HG02981 (cell line): ENCODE measurements around the gene PARP3.

Experiments
- ATAC-seq: cut with Tn5 transposase; IDR thresholded peaks from one replicate; pipeline ENCODE4 v1.9.1; 2021; ENCODE audit warnings: mild to moderate bottlenecking, moderate library complexity; ENCODE audit not compliant: unreplicated experiment

The PARP3 gene

DNA sequence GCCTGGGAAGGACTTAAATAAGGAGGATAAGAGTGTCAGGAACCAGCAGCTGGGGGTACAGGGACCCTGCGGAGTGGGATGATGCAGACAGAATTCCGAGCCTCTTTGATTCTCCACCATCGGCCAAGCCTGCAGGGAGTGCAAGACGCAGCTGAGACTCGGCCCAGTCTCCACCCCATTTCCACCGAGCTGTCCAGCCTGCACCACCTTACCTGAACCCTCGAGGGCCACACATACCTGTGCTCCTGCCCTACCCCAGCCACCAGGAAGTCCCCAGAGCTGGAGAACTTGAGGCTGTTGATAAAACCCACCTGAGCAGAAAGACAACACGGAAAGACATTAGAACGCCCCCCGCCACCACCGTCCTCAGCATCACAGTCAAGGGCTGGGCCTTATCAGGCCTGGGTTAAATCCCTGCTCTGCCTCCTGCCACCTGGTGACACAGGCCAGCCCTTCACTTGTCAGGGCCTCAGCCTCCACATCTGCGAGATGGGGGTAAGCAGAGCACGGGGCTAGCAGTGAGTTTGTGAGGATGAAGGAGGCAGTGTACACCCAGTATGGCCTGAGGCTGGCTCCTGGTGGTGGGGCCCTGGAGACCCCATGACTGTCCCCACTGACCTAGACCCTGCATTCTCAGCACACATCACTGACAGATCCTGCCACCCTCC, 8.6 kb upstream of the PARP3 start:
- ATAC-seq: no peak

DNA sequence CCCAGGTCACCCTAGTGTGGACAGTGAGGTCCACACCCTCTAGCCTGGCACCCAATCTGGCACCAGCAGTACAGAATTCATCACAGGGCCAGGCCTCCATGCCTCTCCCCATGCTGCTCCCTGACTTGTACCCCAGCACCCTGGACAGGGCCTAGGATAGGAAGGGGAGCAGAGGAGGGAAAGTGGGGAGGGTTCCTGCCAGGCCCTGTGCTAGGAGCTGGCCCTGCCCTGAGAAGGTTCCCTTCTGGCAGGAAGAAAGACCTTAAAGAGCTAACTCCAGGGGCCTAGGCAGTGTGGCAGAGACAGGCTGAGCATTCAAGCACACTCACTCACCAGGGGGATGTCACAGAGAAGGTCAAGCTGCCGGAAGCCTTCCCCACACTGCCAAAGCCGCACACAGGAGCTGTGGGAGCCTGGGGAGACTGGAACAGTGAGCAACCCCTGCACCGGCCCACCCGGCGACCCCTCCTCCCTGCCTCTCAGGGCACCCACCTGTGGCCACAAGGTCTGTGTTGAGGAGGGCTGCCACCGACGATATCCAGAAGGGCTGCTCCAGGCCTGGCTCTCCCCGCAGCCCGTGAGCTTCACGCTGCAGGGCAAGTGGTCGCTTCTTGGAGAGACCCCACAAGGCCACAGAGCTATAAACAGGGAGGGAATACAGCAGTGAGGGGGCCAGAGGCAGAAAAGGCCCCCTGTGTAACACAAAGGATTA, 7.9 kb upstream of the PARP3 start:
- ATAC-seq: no peak

DNA sequence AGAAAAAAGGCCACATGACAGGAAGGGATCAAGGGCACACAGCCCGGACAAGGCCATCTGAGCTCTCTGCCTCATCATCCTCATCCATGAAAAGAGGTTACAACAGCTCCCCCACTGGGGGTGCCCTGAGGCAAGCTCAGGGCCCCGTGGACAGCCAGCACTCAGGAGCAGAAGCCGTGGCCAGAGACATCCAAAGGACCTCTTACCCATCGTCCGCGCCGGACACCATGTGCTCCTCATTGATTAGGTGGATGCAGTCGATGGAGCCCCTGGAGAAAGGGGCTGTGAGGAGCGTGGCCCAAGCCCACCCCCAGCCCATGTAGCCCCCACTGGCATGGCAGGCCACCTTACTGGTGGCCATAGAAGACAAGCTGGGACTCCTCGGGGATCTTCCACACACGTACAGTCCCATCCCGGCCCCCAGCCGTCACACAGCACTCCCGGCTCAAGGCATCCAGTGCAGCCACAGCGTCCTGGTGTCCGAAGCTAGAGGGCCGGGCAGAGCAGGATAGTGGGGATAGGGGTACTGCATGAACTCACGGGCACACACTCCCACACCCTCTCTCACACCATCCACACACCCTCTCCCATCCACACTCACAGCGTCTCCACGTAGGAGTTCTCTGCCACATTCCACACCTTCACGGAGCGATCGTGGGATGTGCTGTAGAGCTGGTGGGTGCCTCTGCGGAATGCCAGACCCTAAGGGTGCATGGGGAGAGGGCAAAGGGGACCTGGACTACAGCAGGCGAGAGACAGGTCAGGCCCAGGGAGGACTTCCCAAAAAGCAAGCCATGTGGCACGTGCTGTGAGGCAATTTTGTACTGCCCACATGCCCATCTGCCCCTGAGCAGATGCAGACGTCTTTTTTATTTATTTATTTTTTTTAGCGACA, 6.9 kb upstream of the PARP3 start:
- no peak for ATAC-seq

DNA sequence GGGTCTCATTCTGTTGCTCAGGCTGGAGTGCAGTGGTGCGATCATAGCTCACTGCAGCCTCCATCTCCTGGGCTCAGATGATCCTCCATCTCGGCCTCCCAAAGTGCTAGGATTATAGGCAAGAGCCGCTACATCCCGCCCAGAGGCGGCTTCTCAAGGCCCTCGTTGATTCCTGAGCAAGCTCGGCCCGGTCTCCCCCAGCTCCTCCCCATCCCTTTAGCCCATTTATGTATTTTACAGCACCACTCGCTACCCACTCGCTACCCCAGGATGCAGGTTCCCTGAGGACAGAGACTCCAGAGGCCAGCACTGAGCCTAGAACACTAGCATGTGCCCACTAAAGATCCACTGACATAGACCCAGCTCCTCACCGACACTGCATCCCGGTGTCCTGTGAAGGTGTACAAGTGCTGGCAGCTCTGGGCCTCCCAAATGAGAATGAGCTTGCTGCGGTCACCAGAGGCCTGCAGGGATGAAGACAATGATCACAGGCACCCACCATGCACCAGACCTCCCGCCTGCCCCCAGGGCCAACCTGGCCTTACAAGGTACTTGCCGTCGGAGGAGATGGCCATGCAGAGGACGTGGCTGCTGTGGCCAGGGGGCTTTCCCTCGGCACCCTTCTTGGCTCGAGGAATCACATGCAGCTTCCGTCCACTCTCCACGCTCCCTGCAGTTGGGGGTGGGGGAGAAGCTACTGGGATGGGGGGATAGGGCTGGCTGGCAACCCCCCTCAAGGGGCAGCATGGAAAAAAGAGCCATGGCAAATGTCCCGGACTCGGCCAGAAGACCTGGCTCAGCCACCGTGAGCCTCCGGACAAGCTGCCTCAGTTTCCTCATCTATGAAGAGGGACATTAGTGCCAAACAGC, 6.0 kb upstream of the PARP3 start:
- no peak for ATAC-seq

DNA sequence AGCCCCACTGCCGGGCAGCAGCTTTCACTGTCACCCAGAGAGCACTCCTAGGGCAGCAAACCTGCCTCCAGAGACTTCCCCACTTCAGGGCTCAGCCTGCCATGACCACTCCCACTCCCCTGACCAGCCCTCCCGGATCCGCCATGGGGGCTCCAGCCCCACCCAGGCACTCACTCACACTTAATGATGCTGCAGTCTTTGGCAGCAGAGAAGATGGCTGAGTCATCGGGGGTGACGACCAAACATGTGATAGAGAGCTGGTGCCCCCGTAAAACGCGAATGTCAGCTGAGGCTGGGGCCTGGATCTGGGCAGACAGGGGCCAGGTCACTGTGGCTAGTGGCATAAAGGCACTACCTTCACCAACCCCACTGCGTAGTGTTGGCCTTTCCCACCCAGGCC, 5.1 kb upstream of the PARP3 start:
- no peak for ATAC-seq

DNA sequence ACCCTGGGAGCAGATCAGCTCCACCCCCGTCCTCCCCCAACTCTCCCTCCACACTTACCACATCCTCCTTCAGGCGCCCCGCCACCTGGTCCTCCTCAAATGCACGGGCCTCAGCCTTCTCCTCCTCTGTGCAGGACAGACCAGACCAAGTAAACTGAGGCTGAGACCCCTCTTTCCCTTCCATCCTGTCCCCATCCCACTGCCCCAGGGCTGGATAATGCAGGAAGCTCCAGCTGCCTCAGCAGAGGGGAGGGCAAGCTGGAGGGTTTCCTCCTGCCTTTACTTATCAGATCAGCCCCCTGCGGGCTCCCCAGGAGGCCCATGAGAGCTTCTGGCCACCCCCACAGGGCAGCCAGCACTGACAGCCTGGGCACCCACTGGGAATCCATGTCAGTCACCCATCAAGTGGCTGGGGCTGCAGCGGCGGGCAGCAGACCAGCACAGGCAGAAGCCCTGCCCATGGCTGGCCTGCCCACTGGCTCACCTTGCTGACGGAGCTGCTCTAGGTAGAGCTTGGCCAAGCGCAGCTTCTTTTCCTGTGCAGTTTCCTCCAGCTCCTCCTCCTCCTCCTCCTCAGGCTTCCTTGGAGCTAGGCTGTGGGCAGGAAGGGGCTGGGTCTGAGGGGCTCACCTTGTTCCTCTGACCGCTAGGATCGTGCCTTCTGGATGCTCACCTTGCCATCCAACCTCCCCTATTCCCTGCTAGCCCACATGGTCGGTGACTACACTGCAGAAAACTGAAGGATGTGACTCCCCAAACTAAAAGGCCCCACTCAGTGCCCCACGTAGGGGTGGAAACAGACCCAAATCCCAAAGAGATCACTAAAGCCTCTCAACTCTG, 4.3 kb upstream of the PARP3 start:
- ATAC-seq: no peak

DNA sequence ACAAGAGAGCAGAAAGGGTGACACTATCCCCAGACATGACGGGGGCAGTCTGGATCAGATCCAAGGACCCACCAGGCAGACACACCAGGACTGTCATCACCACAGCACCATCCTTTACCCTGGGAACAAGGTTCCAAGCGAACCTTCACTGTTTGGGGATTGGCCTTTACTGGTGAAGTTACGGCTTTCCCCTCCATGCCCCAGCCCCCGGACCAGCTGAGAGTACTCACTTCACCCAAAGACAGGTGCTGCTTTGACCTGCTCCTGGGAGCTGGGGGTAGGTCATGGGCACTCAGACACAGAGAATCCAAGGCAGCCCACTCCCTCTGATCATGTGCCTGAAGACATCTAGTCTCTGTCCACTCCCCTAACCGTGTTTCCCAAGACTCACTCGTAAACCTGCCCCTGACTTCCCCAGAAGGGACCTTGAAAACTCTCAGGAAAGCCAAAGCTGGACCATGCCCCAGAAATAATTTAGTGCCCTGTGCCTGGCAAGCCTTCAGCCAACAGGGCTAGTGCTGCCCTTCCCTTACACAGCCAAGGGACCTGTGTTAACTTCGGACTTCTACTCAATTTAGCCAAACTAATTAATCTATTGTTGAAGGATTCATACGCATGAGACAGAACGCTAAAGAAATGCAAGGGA, 3.3 kb upstream of the PARP3 start:
- ATAC-seq: no peak

DNA sequence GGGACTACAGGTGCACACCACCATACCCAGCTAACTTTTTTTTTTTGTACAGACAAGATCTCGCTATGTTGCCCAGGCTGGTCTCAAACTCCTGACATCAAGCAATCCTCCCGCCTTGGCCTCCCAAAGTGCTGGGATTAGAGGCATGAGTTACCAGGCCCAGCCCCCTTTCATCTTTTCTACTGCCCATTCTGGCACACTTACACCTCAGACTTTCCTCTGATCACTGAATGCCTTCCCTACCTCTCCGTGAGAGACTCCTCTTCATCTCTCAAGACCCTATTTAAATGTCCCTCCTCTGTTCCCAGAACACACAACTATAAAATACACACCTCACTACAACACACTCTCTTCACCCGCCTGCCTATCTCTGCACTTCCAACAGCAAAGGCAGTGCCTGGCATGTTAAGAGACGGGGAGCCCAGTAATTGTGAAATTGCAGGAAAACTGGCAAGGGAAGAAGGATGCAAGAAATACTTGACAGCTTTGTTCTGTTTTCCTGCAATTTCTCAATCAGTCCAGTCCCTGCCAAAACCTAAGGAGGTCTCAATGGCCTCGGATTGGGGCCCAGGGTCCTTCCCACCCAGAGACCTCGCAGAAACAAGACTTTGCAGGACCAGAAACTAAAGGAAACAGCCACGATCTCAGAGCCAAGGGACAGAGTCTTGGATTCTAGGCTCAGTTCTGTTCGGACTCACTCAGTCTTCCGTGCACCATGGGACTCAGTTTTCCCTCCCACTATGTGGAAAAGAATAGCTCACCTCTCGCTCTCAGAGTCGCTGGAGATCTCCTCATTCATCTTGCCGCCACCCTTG, 1.3 kb upstream of the PARP3 start:
- no peak for ATAC-seq

DNA sequence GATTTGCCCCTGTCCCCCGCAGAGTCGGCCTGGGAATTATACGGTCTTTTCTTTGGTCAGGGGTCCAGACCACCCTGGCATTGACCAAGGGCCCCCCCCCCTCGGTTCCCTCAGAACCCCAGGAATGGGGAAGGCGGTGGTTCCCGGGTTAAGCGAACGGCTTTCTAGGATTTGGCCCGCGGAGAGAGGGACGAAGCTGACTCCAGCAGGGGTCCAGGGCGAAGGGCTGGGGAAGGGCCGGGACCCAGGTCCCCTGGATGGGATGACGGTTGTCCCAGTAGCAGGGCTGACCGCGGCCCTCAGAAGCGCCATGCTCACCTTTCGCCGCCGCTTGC, 733 bp upstream of the PARP3 start:
- no peak for ATAC-seq

DNA sequence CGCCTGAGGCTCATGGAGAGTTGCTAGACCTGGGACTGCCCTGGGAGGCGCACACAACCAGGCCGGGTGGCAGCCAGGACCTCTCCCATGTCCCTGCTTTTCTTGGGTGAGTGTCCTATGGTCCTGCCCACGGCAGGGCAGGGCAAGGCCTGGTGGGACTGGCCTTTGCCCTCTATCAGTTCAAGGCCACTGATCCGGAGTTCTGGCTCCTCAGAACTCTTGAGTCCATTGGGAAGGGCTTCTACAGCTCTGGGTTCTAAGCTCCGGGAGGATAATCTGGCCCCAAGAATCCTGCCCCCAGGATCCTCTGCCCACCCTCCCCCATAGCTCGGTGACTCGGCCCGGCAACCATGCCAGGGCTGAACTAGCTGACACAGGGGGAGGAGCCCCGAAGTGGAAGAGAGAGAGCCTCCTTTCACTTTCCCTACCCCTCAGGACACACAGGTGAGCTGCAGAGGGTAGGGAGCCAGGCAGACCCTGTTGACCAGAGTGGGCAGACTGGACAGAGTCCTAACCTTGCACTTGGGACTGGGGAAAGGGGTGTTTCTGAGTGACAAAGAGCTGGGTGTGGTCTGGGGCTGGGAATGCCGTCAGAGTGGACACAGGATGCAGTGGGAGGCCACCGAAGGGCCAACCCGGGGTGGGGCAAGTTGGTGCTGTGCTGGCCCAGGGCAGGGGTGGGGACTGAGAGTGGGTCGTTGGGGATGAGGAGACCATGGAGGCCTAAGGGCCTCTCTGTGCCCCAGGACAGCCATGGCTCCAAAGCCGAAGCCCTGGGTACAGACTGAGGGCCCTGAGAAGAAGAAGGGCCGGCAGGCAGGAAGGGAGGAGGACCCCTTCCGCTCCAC, 664 bp downstream of the PARP3 start:
- ATAC-seq: peak; percentile 31

DNA sequence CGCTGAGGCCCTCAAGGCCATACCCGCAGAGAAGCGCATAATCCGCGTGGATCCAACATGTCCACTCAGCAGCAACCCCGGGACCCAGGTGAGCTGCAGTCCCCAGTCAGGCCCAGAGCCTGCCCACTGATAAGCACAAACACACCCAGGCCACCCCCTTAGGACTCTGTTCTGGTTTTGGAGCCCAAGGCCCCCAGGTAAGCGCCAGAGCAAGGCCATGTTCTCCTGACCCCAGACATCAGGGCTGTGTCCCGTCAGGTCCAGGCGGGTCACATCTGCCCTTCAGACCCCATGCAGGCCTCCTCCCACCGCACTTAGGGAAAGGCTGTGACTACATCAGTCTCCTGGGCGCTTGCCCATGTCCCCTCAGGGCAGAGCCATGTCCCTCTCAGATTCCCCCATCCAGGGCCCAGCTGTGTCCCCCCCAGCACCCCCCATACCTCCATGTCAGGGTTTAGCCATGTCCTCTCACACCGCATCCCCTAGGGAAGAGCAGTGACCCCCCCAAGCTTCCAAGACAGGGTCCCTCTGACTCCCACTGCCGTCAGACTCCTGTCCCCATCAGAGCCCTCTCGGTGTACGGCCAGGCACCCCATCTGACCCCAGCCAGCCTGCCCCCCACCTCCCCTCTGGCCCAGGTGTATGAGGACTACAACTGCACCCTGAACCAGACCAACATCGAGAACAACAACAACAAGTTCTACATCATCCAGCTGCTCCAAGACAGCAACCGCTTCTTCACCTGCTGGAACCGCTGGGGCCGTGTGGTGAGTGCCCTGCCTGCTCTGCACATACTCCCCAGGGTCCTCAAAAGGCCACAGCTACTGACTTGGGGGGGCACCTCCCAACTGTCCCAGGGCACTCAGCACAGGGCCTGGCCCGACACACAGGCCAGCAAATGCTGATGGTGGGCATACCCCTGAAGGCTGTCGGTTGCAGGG, 1.6 kb downstream of the PARP3 start:
- no peak for ATAC-seq

DNA sequence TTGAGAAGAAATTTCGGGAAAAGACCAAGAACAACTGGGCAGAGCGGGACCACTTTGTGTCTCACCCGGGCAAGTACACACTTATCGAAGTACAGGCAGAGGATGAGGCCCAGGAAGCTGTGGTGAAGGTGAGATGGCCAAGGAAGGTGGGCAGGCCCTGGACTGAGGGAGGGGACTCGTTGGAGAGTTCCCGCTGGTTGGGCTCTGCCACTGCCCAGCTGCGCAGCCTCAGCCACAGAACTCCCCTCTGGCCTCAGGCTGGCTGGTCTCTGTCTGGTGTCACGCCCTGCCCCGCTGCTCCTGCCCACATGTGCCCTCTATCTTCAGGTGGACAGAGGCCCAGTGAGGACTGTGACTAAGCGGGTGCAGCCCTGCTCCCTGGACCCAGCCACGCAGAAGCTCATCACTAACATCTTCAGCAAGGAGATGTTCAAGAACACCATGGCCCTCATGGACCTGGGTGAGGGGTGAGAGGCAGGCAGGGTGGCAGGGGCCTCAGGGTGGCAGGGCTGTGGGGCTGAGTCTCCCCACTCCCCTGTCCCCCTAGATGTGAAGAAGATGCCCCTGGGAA, 2.4 kb downstream of the PARP3 start:
- ATAC-seq: no peak

DNA sequence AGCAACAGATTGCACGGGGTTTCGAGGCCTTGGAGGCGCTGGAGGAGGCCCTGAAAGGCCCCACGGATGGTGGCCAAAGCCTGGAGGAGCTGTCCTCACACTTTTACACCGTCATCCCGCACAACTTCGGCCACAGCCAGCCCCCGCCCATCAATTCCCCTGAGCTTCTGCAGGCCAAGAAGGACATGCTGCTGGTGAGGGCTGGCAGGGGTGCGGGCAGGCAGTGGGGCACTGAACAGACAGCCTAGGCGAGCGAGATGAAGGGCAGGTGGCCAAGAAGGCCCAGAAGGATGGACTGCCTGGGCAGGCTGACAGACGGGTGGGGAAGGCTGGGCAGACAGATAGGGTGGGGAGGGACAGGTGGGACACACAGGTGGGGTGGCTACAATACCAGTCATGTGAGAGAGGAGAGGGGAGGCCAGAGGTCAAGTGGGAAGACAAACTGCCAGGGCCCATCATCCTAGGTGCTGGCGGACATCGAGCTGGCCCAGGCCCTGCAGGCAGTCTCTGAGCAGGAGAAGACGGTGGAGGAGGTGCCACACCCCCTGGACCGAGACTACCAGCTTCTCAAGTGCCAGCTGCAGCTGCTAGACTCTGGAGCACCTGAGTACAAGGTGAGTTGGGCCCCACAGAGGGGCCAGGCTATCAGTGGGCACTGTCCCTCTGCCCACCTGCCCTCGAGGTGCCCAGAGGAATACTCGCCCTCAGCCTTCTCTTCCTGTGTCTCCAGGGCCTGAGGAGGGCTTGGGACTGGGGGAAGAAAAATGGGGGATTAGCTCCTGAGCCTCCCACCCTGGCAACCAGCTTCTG, 3.1 kb downstream of the PARP3 start:
- ATAC-seq: no peak

DNA sequence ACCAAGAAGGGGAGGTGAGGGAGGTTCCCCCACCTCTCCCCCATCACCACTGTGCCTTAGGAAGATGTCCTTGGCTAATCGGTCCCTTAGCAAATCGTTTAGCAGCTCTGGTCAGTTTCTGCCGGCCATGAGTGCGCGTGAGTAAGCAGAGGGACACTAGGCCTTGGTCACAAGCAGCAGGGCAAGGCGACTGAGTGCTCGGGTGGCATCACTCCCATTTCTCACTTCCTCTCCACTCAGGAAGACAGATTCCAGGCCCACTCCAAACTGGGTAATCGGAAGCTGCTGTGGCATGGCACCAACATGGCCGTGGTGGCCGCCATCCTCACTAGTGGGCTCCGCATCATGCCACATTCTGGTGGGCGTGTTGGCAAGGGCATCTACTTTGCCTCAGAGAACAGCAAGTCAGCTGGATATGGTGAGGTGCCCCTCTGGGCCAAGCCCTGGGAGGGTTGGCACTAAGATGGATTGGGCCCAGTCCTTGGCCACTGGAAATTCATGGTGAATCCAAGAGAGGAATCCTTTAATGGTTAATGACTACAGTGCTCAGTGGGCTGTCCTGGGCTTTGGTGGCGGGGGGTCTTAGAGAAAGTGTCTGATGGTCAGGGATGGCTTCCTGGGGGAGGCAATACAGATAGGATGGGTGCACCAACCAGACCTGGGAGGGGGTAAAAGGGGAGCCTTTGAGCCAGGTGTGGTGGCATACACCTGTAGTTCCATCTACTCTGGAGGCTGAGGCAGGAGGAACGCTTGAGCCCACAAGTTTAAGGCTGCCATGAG, 4.0 kb downstream of the PARP3 start:
- no peak for ATAC-seq

DNA sequence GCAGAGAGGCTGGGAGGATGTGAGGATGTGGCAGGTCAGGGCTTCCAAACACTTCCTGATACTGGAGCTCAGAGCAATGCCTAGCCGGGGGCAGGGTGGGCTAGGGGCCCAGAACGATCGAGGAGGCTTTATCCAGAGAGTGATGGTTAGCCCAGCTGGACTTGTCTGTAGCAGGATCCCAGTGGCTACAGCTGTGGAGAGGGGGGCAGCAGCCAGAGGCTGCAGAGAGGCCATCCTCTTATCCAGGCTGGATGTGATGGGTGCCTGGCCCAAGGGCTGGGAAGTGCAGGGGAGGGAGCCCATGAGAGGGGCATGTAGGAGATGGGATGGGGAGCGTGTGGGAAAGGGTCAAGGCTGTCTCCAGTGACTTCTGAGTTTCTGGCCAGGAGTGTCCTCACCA, 4.6 kb downstream of the PARP3 start:
- ATAC-seq: no peak
